T-helper 1 cell treated with Interleukin-12 subunit alpha and Interleukin-12 subunit beta and Interleukin-4 antibody, amounts not matched to agents 30 ng/mL and 1 ng/mL, for 36 hours (primary cell): Measurements from ENCODE around the gene GPR18. TPM values are rescaled to one million over a fixed set of nuclear protein-coding genes. Genes with fewer than 3 reads are reported as not detected.

Experiments used
- intact Hi-C: fragments of 100-400 bp; cut with micrococcal nuclease; formaldehyde crosslinking; loops from one replicate; pipeline ENCODE4 v1.15.1; 2024
- total RNA-seq: library from RNA; stranded (reverse); gene quantifications from 2 replicates; pipeline ENCODE4 v1.2.3, GENCODE V29; 2022

GPR18 gene
- total RNA-seq, 1 donor from 2014 or later = 11.4 TPM

- intact Hi-C loops = no loop called here
These were observed 36.0 kb upstream of the GPR18 start for GRCh38 chr13:99294198-99294597.

GRCh38 chr13:99293178-99293577, 35.0 kb upstream of the GPR18 start:
- intact Hi-C loops = no loop called here

GRCh38 chr13:99290894-99291293, 32.7 kb upstream of the GPR18 start:
- intact Hi-C loops = no loop called here

- intact Hi-C loops = loop anchor here (2.0 kb wide), 3 partner anchors 15 to 33 kb away; partner anchors contain the start of gene GPR18
These were observed 31.6 kb upstream of the GPR18 start for GRCh38 chr13:99289674-99290337.

GRCh38 chr13:99289271-99289670, 31.1 kb upstream of the GPR18 start:
- intact Hi-C loops = loop anchor here (2.0 kb wide), 3 partner anchors 14 to 34 kb away; partner anchors contain the start of gene GPR18

- intact Hi-C loops = loop anchor here (1.0 to 2.0 kb wide), 5 partner anchors 8 to 149 kb away; partner anchors contain the start of gene GPR18
These were observed 29.9 kb upstream of the GPR18 start for GRCh38 chr13:99288089-99288488.

GRCh38 chr13:99287551-99287950, 29.4 kb upstream of the GPR18 start:
- intact Hi-C loops = no loop called here

- intact Hi-C loops = no loop called here
These were observed 27.4 kb upstream of the GPR18 start for GRCh38 chr13:99285432-99286182.

GRCh38 chr13:99282264-99283231, 24.4 kb upstream of the GPR18 start:
- intact Hi-C loops = no loop called here

- intact Hi-C loops = no loop called here
These were observed 23.7 kb upstream of the GPR18 start for GRCh38 chr13:99281811-99282263.

GRCh38 chr13:99280166-99280565, 22.0 kb upstream of the GPR18 start:
- intact Hi-C loops = no loop called here

- intact Hi-C loops = no loop called here
These were observed 21.5 kb upstream of the GPR18 start for GRCh38 chr13:99279637-99280036.

GRCh38 chr13:99278843-99279242, 20.7 kb upstream of the GPR18 start:
- intact Hi-C loops = no loop called here

GRCh38 chr13:99278200-99278599, 20.0 kb upstream of the GPR18 start:
- intact Hi-C loops = no loop called here

- intact Hi-C loops = no loop called here
These were observed 19.4 kb upstream of the GPR18 start for GRCh38 chr13:99277629-99278028.

GRCh38 chr13:99276706-99277105, 18.5 kb upstream of the GPR18 start:
- intact Hi-C loops = no loop called here

GRCh38 chr13:99275093-99275469, 16.9 kb upstream of the GPR18 start:
- intact Hi-C loops = loop anchor here (1.0 to 2.0 kb wide), 2 partner anchors 14 to 21 kb away; no protein-coding TSS in a partner anchor

- intact Hi-C loops = no loop called here
These were observed 14.9 kb upstream of the GPR18 start for GRCh38 chr13:99273128-99273527.

- intact Hi-C loops = no loop called here
These were observed 14.3 kb upstream of the GPR18 start for GRCh38 chr13:99272481-99272880.

GRCh38 chr13:99271249-99271648, 13.1 kb upstream of the GPR18 start:
- intact Hi-C loops = no loop called here

- intact Hi-C loops = loop anchor here (1.0 kb wide), 1 partner anchor 52 kb away; no protein-coding TSS in a partner anchor
These were observed 12.3 kb upstream of the GPR18 start for GRCh38 chr13:99270518-99270917.
